Effector memory CD8-positive, alpha-beta T cell (primary cell): Measurements from ENCODE around the gene OR12D2.
"Not testable (repeated sequence)": the region's sequence is repeated elsewhere in the genome, so short reads cannot be mapped to it uniquely, and the experiment has no call there.

Source experiments
- ATAC-seq: fragments of 150-1000 bp; cut with Tn5 transposase; replicated peaks from 2 replicates; pipeline ENCODE4 v1.10.0; 2021; ENCODE audit warnings: mild to moderate bottlenecking, moderate library complexity
- DNase-seq, 3 experiments: peaks; one replicate each; pipeline ENCODE4 v3.0.0; 2021
- H3K27ac Mint-ChIP-seq, 2 donors: one replicate each; pipeline ENCODE4 v1.8.0; 2022; ENCODE audit warnings: mild to moderate bottlenecking in 2 of 2, mixed read lengths in 2 of 2, moderate library complexity in 2 of 2
- H3K27me3 Mint-ChIP-seq, 2 donors: one replicate each; pipeline ENCODE4 v1.8.0; 2022; ENCODE audit warnings: mixed read lengths in 2 of 2
- H3K36me3 Mint-ChIP-seq: one replicate; pipeline ENCODE4 v1.8.0; 2022; ENCODE audit warnings: mild to moderate bottlenecking, moderate library complexity, mixed read lengths; ENCODE audit not compliant: insufficient read depth
- H3K4me1 Mint-ChIP-seq, 2 donors: one replicate each; pipeline ENCODE4 v1.8.0; 2022; ENCODE audit warnings: low read depth in 2 of 2, mixed read lengths in 2 of 2
- H3K4me3 Mint-ChIP-seq, 2 donors: one replicate each; pipeline ENCODE4 v1.8.0; 2022; ENCODE audit warnings: mild to moderate bottlenecking in 2 of 2, mixed read lengths in 2 of 2, moderate library complexity in 2 of 2
- H3K9me3 Mint-ChIP-seq, 2 donors: one replicate each; pipeline ENCODE4 v1.8.0; 2022; ENCODE audit warnings: mixed read lengths in 2 of 2
- total RNA-seq, 9 experiments: gene quantifications; one replicate each; lab custom pipeline; 2026; lab: John Stamatoyannopoulos, UW

Gene OR12D2
- total RNA-seq: 0 reads per million in 9 experiments

- no peak for DNase-seq
- Mint-ChIP-seq H3K27me3 (peaks cover 47 to 61% of the 10 kb centered on the region in 2 donors), H3K27ac (no peak within 1 kb of the TSS), H3K36me3 (no peaks in the 10 kb centered on the region), H3K4me1 (no peaks in the 10 kb centered on the region), H3K9me3 (no peaks in the 10 kb centered on the region), H3K4me3 (no peak within 1 kb of the TSS)
- ATAC-seq: no peak
Observed at GRCh38 chr6:29395331-29395730, at the start of gene OR12D2. Gene OR12D2 (plus strand): TSS chr6:29395631. CDS start chr6:29396700, 1,069 bp downstream.

GRCh38 chr6:29349348-29349747 lies 46.1 kb upstream of the OR12D2 start:
- H3K36me3 Mint-ChIP-seq, ATAC-seq, DNase-seq, H3K27ac Mint-ChIP-seq, H3K4me3 Mint-ChIP-seq, H3K4me1 Mint-ChIP-seq: not testable (repeated sequence)
- Mint-ChIP-seq H3K27me3 (peaks cover 49 to 64% of the 10 kb centered on the region in 2 donors), H3K9me3 (peaks cover 10 to 11% of the 10 kb centered on the region in 2 donors)

- Mint-ChIP-seq H3K27me3 (peaks cover 60 to 80% of the 10 kb centered on the region in 2 donors), H3K4me1 (no peaks in the 10 kb centered on the region), H3K4me3 (no peak overlapping the region), H3K27ac (no peak overlapping the region), H3K9me3 (peaks cover 9 to 10% of the 10 kb centered on the region in 2 donors), H3K36me3 (no peaks in the 10 kb centered on the region)
- DNase-seq: no peak
- ATAC-seq: no peak
Observed at GRCh38 chr6:29354980-29355379, 40.5 kb upstream of the OR12D2 start.

GRCh38 chr6:29355603-29356002 lies 39.8 kb upstream of the OR12D2 start:
- peaks cover 64 to 80% of the 10 kb centered on the region in 2 donors for H3K27me3 Mint-ChIP-seq
- H3K4me1 Mint-ChIP-seq: no peaks in the 10 kb centered on the region
- ATAC-seq (no peak), DNase-seq (no peak)
- H3K4me3 Mint-ChIP-seq: no peak overlapping the region
- no peak overlapping the region for H3K27ac Mint-ChIP-seq
- H3K36me3 Mint-ChIP-seq: no peaks in the 10 kb centered on the region
- H3K9me3 Mint-ChIP-seq: peaks cover 9 to 10% of the 10 kb centered on the region in 2 donors

- ATAC-seq: no peak
- H3K9me3 Mint-ChIP-seq: no peaks in the 10 kb centered on the region
- no peak within 1 kb of the TSS for H3K4me3 Mint-ChIP-seq
- peaks cover 36 to 41% of the 10 kb centered on the region in 2 donors for H3K27me3 Mint-ChIP-seq
- no peak for DNase-seq
- H3K4me1 Mint-ChIP-seq: no peaks in the 10 kb centered on the region
- H3K36me3 Mint-ChIP-seq: peaks cover 3% of the 10 kb centered on the region
- H3K27ac Mint-ChIP-seq: no peak within 1 kb of the TSS
Observed at GRCh38 chr6:29368765-29369164, 26.7 kb upstream of the OR12D2 start, which contains the start of gene OR5V1. Gene OR5V1 (minus strand): TSS chr6:29368865. CDS start chr6:29356195, 12,670 bp downstream.

GRCh38 chr6:29375191-29375590 lies 20.2 kb upstream of the OR12D2 start, which contains the start of gene OR12D3:
Gene OR12D3 (minus strand): TSS chr6:29375291. CDS start chr6:29375287, 4 bp downstream.
- no peak for DNase-seq
- no peaks in the 10 kb centered on the region for H3K9me3 Mint-ChIP-seq

GRCh38 chr6:29376003-29376402 lies 19.4 kb upstream of the OR12D2 start:
- H3K27me3 Mint-ChIP-seq: peaks cover 42 to 46% of the 10 kb centered on the region in 2 donors
- no peaks in the 10 kb centered on the region for H3K9me3 Mint-ChIP-seq
- peaks cover 3% of the 10 kb centered on the region for H3K36me3 Mint-ChIP-seq
- DNase-seq (no peak), ATAC-seq (no peak)
- H3K4me3 Mint-ChIP-seq: no peak overlapping the region
- no peak overlapping the region for H3K27ac Mint-ChIP-seq
- no peaks in the 10 kb centered on the region for H3K4me1 Mint-ChIP-seq

More at GRCh38 chr6:29375191-29375590, 20.2 kb upstream of the OR12D2 start, which contains the start of gene OR12D3:
- H3K36me3 Mint-ChIP-seq: peaks cover 3% of the 10 kb centered on the region
- H3K4me3 Mint-ChIP-seq: no peak within 1 kb of the TSS
- H3K27ac Mint-ChIP-seq: no peak within 1 kb of the TSS
- ATAC-seq: no peak
- no peaks in the 10 kb centered on the region for H3K4me1 Mint-ChIP-seq
- peaks cover 47 to 48% of the 10 kb centered on the region in 2 donors for H3K27me3 Mint-ChIP-seq

GRCh38 chr6:29388533-29388932 lies 6.9 kb upstream of the OR12D2 start:
- no peak overlapping the region for H3K4me3 Mint-ChIP-seq
- DNase-seq (no peak), ATAC-seq (no peak)
- H3K36me3 Mint-ChIP-seq: no peaks in the 10 kb centered on the region
- no peak overlapping the region for H3K27ac Mint-ChIP-seq
- no peaks in the 10 kb centered on the region for H3K4me1 Mint-ChIP-seq
- H3K9me3 Mint-ChIP-seq: no peaks in the 10 kb centered on the region
- H3K27me3 Mint-ChIP-seq: peaks cover 42% of the 10 kb centered on the region in 2 donors

- H3K36me3 Mint-ChIP-seq: no peaks in the 10 kb centered on the region
- H3K27me3 Mint-ChIP-seq: peaks cover 47 to 60% of the 10 kb centered on the region in 2 donors
- no peak overlapping the region for H3K4me3 Mint-ChIP-seq
- ATAC-seq (no peak), DNase-seq (no peak)
- H3K27ac Mint-ChIP-seq: no peak overlapping the region
- peaks cover 0 to 1% of the 10 kb centered on the region in 2 donors for H3K9me3 Mint-ChIP-seq
- no peaks in the 10 kb centered on the region for H3K4me1 Mint-ChIP-seq
Observed at GRCh38 chr6:29399525-29399924, 4.1 kb downstream of the OR12D2 start.

GRCh38 chr6:29403801-29404200 lies 8.4 kb downstream of the OR12D2 start:
- H3K4me1 Mint-ChIP-seq: no peaks in the 10 kb centered on the region
- ATAC-seq (no peak), DNase-seq (no peak)
- no peak overlapping the region for H3K27ac Mint-ChIP-seq
- no peak overlapping the region for H3K4me3 Mint-ChIP-seq
- peaks cover 48 to 53% of the 10 kb centered on the region in 2 donors for H3K27me3 Mint-ChIP-seq
- H3K9me3 Mint-ChIP-seq: peaks cover 0 to 1% of the 10 kb centered on the region in 2 donors
- H3K36me3 Mint-ChIP-seq: no peaks in the 10 kb centered on the region

GRCh38 chr6:29414588-29414987 lies 19.2 kb downstream of the OR12D2 start, which contains the start of gene OR12D1:
Gene OR12D1 (plus strand): TSS chr6:29414928.
- peaks cover 0 to 10% of the 10 kb centered on the region in 2 donors for H3K9me3 Mint-ChIP-seq
- H3K27me3 Mint-ChIP-seq: peaks cover 54 to 56% of the 10 kb centered on the region in 2 donors
- H3K36me3 Mint-ChIP-seq: no peaks in the 10 kb centered on the region
- no peak within 1 kb of the TSS for H3K4me3 Mint-ChIP-seq
- DNase-seq: no peak
- H3K4me1 Mint-ChIP-seq: no peaks in the 10 kb centered on the region
- no peak within 1 kb of the TSS for H3K27ac Mint-ChIP-seq
- ATAC-seq: no peak

- H3K4me3 Mint-ChIP-seq: no peak overlapping the region
- ATAC-seq (no peak), DNase-seq (no peak)
- no peak overlapping the region for H3K27ac Mint-ChIP-seq
- no peaks in the 10 kb centered on the region for H3K36me3 Mint-ChIP-seq
- no peaks in the 10 kb centered on the region for H3K4me1 Mint-ChIP-seq
- no peaks in the 10 kb centered on the region for H3K9me3 Mint-ChIP-seq
- H3K27me3 Mint-ChIP-seq: peaks cover 37 to 46% of the 10 kb centered on the region in 2 donors
Observed at GRCh38 chr6:29419516-29419915, 24.1 kb downstream of the OR12D2 start.

- Mint-ChIP-seq H3K4me3 (no peak overlapping the region), H3K27me3 (peaks cover 40 to 54% of the 10 kb centered on the region in 2 donors), H3K36me3 (no peaks in the 10 kb centered on the region), H3K9me3 (no peaks in the 10 kb centered on the region), H3K27ac (no peak overlapping the region), H3K4me1 (no peaks in the 10 kb centered on the region)
- no peak for DNase-seq
- no peak for ATAC-seq
Observed at GRCh38 chr6:29424168-29424567, 28.7 kb downstream of the OR12D2 start.

GRCh38 chr6:29424575-29424974 lies 29.1 kb downstream of the OR12D2 start:
- no peaks in the 10 kb centered on the region for H3K36me3 Mint-ChIP-seq
- ATAC-seq (no peak), DNase-seq (no peak)
- peaks cover 40 to 57% of the 10 kb centered on the region in 2 donors for H3K27me3 Mint-ChIP-seq
- no peak overlapping the region for H3K4me3 Mint-ChIP-seq
- no peak overlapping the region for H3K27ac Mint-ChIP-seq
- H3K9me3 Mint-ChIP-seq: no peaks in the 10 kb centered on the region
- no peaks in the 10 kb centered on the region for H3K4me1 Mint-ChIP-seq
